ENCODE results near the gene ITK.
"Not testable (repeated sequence)": the region's sequence is repeated elsewhere in the genome, so short reads cannot be mapped to it uniquely, and the experiment has no call there.

ITK gene

DNA sequence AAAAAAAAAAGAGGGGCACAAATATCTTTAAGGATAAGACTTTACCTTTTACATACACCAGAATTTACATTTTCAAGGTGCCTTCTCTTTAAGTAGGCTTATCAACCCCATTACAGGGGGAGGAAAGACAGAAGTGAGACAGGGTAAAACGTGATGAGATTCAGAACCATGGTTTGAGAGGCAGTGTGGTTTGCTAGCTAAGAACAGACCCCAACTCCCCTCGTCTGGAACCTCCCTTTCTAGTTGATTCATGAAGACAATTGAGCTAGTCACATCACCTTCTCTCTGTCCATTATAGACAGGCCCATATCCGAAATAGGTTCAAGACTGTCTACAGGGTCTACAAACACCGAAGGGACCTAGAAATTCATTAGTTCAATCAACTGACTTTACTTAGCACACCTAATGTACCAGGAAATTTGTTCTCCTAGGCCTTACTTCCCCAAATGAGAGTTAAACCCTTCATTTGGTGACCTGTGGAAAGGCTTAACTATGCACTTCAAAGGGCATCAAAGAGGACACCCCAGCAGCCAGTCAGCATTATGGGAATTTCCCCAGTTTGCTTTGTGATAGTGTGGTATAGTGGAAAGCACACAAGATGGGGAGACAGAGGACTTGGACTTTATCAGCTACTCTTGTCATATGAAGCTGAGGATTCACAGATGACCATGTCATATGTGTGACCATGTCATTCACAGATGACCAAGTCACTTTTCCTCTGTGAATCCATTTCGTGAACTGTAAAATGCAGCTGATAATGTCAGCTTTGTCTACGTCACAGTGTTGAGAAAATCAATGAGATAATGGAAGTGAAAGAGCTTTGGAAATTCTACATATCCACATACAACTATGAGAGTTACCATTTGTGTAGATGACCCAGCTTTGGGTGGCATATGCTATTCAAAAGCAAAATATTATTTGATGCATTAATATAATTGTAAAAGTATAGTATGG, 45.1 kb downstream of the ITK start:
- TF ChIP-seq, protein P1, sequence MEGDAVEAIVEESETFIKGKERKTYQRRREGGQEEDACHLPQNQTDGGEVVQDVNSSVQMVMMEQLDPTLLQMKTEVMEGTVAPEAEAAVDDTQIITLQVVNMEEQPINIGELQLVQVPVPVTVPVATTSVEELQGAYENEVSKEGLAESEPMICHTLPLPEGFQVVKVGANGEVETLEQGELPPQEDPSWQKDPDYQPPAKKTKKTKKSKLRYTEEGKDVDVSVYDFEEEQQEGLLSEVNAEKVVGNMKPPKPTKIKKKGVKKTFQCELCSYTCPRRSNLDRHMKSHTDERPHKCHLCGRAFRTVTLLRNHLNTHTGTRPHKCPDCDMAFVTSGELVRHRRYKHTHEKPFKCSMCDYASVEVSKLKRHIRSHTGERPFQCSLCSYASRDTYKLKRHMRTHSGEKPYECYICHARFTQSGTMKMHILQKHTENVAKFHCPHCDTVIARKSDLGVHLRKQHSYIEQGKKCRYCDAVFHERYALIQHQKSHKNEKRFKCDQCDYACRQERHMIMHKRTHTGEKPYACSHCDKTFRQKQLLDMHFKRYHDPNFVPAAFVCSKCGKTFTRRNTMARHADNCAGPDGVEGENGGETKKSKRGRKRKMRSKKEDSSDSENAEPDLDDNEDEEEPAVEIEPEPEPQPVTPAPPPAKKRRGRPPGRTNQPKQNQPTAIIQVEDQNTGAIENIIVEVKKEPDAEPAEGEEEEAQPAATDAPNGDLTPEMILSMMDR (IDR thresholded peaks at IDR 0.05; ENCODE audit: low read length, missing control alignments) = no peak
- DNase-seq (ENCODE audit: low read depth) = no peak

DNA sequence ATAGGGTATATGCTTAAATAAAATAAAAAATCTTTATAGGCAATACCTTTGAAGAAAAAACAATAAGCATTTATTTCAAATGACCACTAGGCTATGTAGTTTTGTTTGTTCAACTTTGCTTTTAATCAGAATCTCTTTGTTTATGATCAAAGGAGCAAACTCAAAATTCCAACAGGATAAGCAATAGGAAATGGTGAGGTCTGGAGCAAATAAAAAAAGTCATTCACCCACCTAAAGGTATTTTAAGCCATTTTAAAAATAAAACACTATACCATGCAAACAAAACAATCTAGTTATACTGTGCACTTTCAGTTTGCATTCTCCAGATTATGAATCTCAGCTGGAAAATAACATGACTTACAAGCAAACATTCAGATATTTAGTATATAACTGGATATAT, 50.0 kb downstream of the ITK start:
- no peak overlapping the region for H3K4me3 ChIP-seq (replicated peaks; ENCODE audit: low read depth, low read length)
- TF ChIP-seq, protein P1 (IDR thresholded peaks at IDR 0.05; ENCODE audit: low read length, missing control alignments) = no peak

More for the DNA sequence above, 45.1 kb downstream of the ITK start:
- H3K4me3 ChIP-seq (replicated peaks; ENCODE audit: low read depth, low read length) = no peak overlapping the region

DNA sequence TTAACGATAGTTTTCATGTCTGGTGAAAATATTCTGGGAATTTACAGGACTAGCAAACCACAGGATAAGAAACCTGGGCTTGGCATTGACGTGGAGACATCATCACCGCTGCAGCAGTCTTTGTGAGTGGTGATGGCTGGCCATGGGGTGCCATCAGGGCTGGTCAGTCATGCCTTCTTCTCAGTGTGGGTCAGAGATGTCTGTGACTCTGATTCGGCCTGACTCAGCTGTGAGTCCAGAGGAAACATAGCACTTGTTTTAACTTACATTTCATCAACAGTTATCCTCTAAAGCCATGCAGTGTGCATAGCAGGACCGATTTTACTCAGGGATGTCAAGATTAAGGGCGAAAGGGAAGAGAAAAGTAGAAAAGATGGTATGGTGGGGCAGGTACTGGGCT, 52.1 kb downstream of the ITK start:
- H3K4me3 ChIP-seq (replicated peaks; ENCODE audit: low read depth, low read length) = no peak overlapping the region
- TF ChIP-seq, protein P1 (IDR thresholded peaks at IDR 0.05; ENCODE audit: low read length, missing control alignments) = no peak
- no peak for DNase-seq (ENCODE audit: low read depth)

More for the DNA sequence above, 50.0 kb downstream of the ITK start:
- no peak for DNase-seq (ENCODE audit: low read depth)

DNA sequence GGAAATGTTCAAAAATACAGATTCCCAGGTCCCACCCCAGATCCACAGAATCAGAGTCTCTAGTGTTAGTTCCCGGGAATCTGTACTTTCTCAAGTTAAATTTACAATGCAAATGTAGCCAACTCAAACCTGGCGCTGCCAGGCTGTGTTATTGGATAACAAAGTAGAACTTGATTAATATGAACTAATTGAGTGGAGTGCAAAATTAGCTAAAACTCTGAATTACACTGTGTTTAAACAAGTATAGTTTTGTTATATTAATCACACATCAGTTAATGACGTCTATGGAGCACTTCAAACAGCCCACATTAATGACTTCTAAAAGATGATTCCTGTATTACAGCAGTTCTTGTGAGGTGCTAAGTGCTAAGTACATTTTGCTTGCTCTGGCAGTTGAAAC, 52.9 kb downstream of the ITK start:
- no peak overlapping the region for H3K4me3 ChIP-seq (replicated peaks; ENCODE audit: low read depth, low read length)
- DNase-seq (ENCODE audit: low read depth) = no peak
- TF ChIP-seq, protein P1 (IDR thresholded peaks at IDR 0.05; ENCODE audit: low read length, missing control alignments) = no peak

DNA sequence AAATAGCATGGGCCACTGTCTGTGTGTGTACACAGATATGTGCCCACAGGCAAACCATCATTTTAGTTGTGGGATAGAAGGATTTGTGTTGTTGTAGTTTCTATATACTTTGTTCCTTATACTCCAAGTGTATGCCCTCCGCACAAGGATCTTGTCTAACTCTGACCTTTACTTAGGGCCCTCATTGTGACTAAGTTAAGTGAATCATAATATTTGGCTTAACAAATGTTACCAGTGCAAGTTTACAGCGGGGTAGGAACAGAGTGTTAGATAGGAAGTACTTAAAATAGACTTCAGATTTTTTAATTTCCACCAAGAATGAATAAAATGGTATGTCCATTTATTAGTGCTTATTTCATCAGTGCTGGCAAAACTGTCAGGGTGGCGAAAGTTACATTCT, 55.8 kb downstream of the ITK start:
- no peak for DNase-seq (ENCODE audit: low read depth)
- no peak overlapping the region for H3K4me3 ChIP-seq (replicated peaks; ENCODE audit: low read depth, low read length)
- TF ChIP-seq, protein P1 (IDR thresholded peaks at IDR 0.05; ENCODE audit: low read length, missing control alignments) = no peak

DNA sequence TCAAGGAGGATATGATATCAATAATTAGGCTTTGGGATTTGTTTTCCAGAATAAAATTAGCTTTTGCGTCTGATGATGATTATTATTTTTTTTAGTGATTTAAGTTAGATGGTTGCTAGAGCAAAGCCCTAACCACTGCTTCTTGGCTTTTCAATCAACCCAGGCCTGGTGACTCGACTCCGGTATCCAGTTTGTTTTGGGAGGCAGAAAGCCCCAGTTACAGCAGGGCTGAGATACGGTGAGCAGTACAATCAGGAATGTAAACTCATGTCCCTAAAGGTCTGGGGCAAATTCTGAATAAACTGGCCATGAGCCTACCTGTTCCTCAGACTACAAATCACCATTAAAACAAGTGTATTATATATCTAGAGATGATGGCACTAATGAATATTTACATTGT, 60.8 kb downstream of the ITK start:
- no peak for DNase-seq (ENCODE audit: low read depth)
- H3K4me3 ChIP-seq (replicated peaks; ENCODE audit: low read depth, low read length) = no peak overlapping the region
- TF ChIP-seq, protein P1 (IDR thresholded peaks at IDR 0.05; ENCODE audit: low read length, missing control alignments) = no peak

DNA sequence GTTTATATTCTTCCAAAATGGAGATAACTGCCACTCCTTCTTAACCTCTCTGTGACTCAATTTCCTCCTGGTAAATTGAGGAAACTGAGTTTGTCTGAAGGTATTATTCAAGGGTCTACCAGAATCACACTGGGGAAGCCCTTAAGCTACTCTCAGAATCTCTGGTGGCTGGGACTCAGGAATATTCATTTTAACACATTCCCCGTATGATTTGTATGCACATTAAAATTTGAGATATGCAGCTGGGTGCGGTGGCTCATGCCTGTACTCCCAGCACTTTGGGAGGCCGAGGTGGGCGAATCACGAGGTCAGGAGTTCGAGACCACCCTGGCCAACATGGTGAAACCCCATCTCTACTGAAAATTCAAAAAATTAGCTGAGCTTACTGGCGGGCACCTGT, 64.1 kb downstream of the ITK start:
- H3K4me3 ChIP-seq (replicated peaks; ENCODE audit: low read depth, low read length); DNase-seq (ENCODE audit: low read depth): not testable (repeated sequence)

All from fibroblast of pulmonary artery (primary cell).